ENCODE data around the gene SOX18.

SOX18 gene

GRCh38 chr20:64074184-64074789 lies 24.8 kb upstream of the SOX18 start:
- no peaks in the 10 kb centered on the region for H3K27me3 ChIP-seq (replicated peaks in 2 of 5; ENCODE audit: control insufficient read depth in 4 of 5, insufficient read depth in 5 of 5, low read length in 4 of 5)
- no peak for DNase-seq
- 95% methylated on average over 25 of the region's 28 CpGs for WGBS (ENCODE audit: insufficient coverage)
- H3K4me1 ChIP-seq (ENCODE audit: control extremely low read depth in 1 of 4, control insufficient read depth in 4 of 4, insufficient read depth in 4 of 4, low read length in 3 of 4): peaks cover 0 to 86% (median 69%) of the 10 kb centered on the region in 4 experiments
- H3K9me3 ChIP-seq (ENCODE audit: control extremely low read depth in 1 of 5, control insufficient read depth in 4 of 5, insufficient read depth in 2 of 5, low read depth in 1 of 5, low read length in 4 of 5): no peaks in the 10 kb centered on the region
- ChIA-PET CTCF (interaction anchor here (2.5 to 19.6 kb wide), 3 partner anchors 9 to 44 kb away, joined by 7 to 178 read pairs (median 10); no protein-coding TSS in a partner anchor), POLR2A (no interaction called here)
- H3K27ac ChIP-seq (ENCODE audit: insufficient read depth in 1 of 2, low read depth in 1 of 2, low read length in 2 of 2, poor library complexity in 1 of 2, severe bottlenecking in 2 of 2): no peak overlapping the region
- H3K4me3 ChIP-seq (ENCODE audit: control insufficient read depth in 1 of 7, extremely low read depth in 1 of 7, insufficient read depth in 4 of 7, low read depth in 2 of 7, low read length in 6 of 7): no peak overlapping the region
- H3K36me3 ChIP-seq (ENCODE audit: control insufficient read depth in 4 of 4, insufficient read depth in 4 of 4, low read length in 3 of 4): peaks cover 0 to 53% (median 28%) of the 10 kb centered on the region in 4 experiments

- DNase-seq: no peak
- no peak overlapping the region for H3K4me3 ChIP-seq (ENCODE audit: control insufficient read depth in 1 of 7, extremely low read depth in 1 of 7, insufficient read depth in 4 of 7, low read depth in 2 of 7, low read length in 6 of 7)
- ChIA-PET CTCF (interaction anchor here (1.0 to 19.6 kb wide), 6 partner anchors 8 to 45 kb away, joined by 3 to 178 read pairs (median 6); no protein-coding TSS in a partner anchor), POLR2A (no interaction called here)
- WGBS (ENCODE audit: insufficient coverage): 94% methylated on average over 36 of the region's 37 CpGs
- no peak overlapping the region for H3K27ac ChIP-seq (ENCODE audit: insufficient read depth in 1 of 2, low read depth in 1 of 2, low read length in 2 of 2, poor library complexity in 1 of 2, severe bottlenecking in 2 of 2)
- H3K36me3 ChIP-seq (ENCODE audit: control insufficient read depth in 4 of 4, insufficient read depth in 4 of 4, low read length in 3 of 4): peaks cover 0 to 53% (median 28%) of the 10 kb centered on the region in 4 experiments
- peaks cover 0 to 86% (median 72%) of the 10 kb centered on the region in 4 experiments for H3K4me1 ChIP-seq (ENCODE audit: control extremely low read depth in 1 of 4, control insufficient read depth in 4 of 4, insufficient read depth in 4 of 4, low read length in 3 of 4)
- no peaks in the 10 kb centered on the region for H3K27me3 ChIP-seq (replicated peaks in 2 of 5; ENCODE audit: control insufficient read depth in 4 of 5, insufficient read depth in 5 of 5, low read length in 4 of 5)
- H3K9me3 ChIP-seq (ENCODE audit: control extremely low read depth in 1 of 5, control insufficient read depth in 4 of 5, insufficient read depth in 2 of 5, low read depth in 1 of 5, low read length in 4 of 5): no peaks in the 10 kb centered on the region
Measured at GRCh38 chr20:64073476-64074183, 24.2 kb upstream of the SOX18 start.

DNA sequence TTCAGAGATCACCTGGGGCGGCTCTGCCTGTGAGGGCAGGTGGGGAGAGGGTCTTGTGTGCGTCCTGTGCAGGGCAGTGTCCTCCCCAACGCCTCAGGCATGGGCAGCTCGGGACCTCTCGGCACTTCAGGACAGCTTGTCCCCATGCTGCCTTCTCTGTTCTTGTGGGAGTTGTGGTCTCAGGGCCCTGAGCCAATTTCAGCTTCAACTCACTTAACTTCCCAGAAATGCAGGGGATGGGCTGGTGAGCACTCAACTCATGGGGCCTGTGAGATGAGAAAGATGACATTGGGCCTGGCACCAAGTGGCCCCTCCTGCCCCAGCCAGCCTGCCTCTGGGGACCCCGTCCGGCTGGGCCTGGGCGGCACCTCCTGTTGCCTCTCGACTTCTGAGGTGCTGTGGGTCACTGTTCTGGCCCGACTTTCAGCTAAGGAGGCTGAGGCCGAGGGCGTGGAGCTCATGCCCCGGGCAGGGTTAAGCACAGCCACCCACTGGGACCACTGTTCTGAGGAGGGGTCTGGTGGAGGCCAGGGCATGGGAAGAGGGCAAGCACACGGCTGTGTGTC lies 23.1 kb upstream of the SOX18 start:
- CTCF ChIA-PET: interaction anchor here (0.7 to 19.6 kb wide), 11 partner anchors 9 to 46 kb away, joined by 3 to 178 read pairs (median 4); partner anchors contain the start of gene SOX18
- Histone ChIP-seq H3K36me3 (ENCODE audit: control insufficient read depth in 4 of 4, insufficient read depth in 4 of 4, low read length in 3 of 4) (peaks cover 0 to 53% (median 28%) of the 10 kb centered on the region in 4 experiments), H3K4me1 (ENCODE audit: control extremely low read depth in 1 of 4, control insufficient read depth in 4 of 4, insufficient read depth in 4 of 4, low read length in 3 of 4) (peaks cover 0 to 85% (median 72%) of the 10 kb centered on the region in 4 experiments), H3K27me3 (replicated peaks in 2 of 5; ENCODE audit: control insufficient read depth in 4 of 5, insufficient read depth in 5 of 5, low read length in 4 of 5) (no peaks in the 10 kb centered on the region), H3K27ac (ENCODE audit: insufficient read depth in 1 of 2, low read depth in 1 of 2, low read length in 2 of 2, poor library complexity in 1 of 2, severe bottlenecking in 2 of 2) (no peak overlapping the region), H3K9me3 (ENCODE audit: control extremely low read depth in 1 of 5, control insufficient read depth in 4 of 5, insufficient read depth in 2 of 5, low read depth in 1 of 5, low read length in 4 of 5) (no peaks in the 10 kb centered on the region), H3K4me3 (ENCODE audit: control insufficient read depth in 1 of 7, extremely low read depth in 1 of 7, insufficient read depth in 4 of 7, low read depth in 2 of 7, low read length in 6 of 7) (peak overlapping the region in 1 of 7 experiments; percentile 23)
- WGBS (ENCODE audit: insufficient coverage): 74% methylated on average over 12 of the region's 14 CpGs
- POLR2A ChIA-PET: interaction anchor here (0.6 kb wide), 1 partner anchor 47 kb away, joined by 3 read pairs; no protein-coding TSS in a partner anchor
- no peak for DNase-seq

GRCh38 chr20:64071341-64072332 lies 22.2 kb upstream of the SOX18 start:
- ChIA-PET CTCF (interaction anchor here (0.6 to 19.6 kb wide), 11 partner anchors 8 to 47 kb away, joined by 3 to 178 read pairs (median 4); partner anchors contain the start of genes LKAAEAR1 and SOX18), POLR2A (no interaction called here)
- H3K4me3 ChIP-seq (ENCODE audit: control insufficient read depth in 1 of 7, extremely low read depth in 1 of 7, insufficient read depth in 4 of 7, low read depth in 2 of 7, low read length in 6 of 7): no peak overlapping the region
- no peaks in the 10 kb centered on the region for H3K9me3 ChIP-seq (ENCODE audit: control extremely low read depth in 1 of 5, control insufficient read depth in 4 of 5, insufficient read depth in 2 of 5, low read depth in 1 of 5, low read length in 4 of 5)
- H3K36me3 ChIP-seq (ENCODE audit: control insufficient read depth in 4 of 4, insufficient read depth in 4 of 4, low read length in 3 of 4): peaks cover 0 to 53% (median 28%) of the 10 kb centered on the region in 4 experiments
- H3K4me1 ChIP-seq (ENCODE audit: control extremely low read depth in 1 of 4, control insufficient read depth in 4 of 4, insufficient read depth in 4 of 4, low read length in 3 of 4): peaks cover 0 to 84% (median 72%) of the 10 kb centered on the region in 4 experiments
- no peak for DNase-seq
- no peaks in the 10 kb centered on the region for H3K27me3 ChIP-seq (replicated peaks in 2 of 5; ENCODE audit: control insufficient read depth in 4 of 5, insufficient read depth in 5 of 5, low read length in 4 of 5)
- no peak overlapping the region for H3K27ac ChIP-seq (ENCODE audit: insufficient read depth in 1 of 2, low read depth in 1 of 2, low read length in 2 of 2, poor library complexity in 1 of 2, severe bottlenecking in 2 of 2)
- WGBS (ENCODE audit: insufficient coverage): 96% methylated on average over 26 of the region's 30 CpGs

- Histone ChIP-seq H3K4me1 (ENCODE audit: control extremely low read depth in 1 of 4, control insufficient read depth in 4 of 4, insufficient read depth in 4 of 4, low read length in 3 of 4) (peaks cover 2 to 84% (median 73%) of the 10 kb centered on the region in 4 experiments), H3K36me3 (ENCODE audit: control insufficient read depth in 4 of 4, insufficient read depth in 4 of 4, low read length in 3 of 4) (peaks cover 0 to 43% (median 26%) of the 10 kb centered on the region in 4 experiments), H3K27ac (ENCODE audit: insufficient read depth in 1 of 2, low read depth in 1 of 2, low read length in 2 of 2, poor library complexity in 1 of 2, severe bottlenecking in 2 of 2) (no peak overlapping the region), H3K9me3 (ENCODE audit: control extremely low read depth in 1 of 5, control insufficient read depth in 4 of 5, insufficient read depth in 2 of 5, low read depth in 1 of 5, low read length in 4 of 5) (no peaks in the 10 kb centered on the region), H3K27me3 (replicated peaks in 2 of 5; ENCODE audit: control insufficient read depth in 4 of 5, insufficient read depth in 5 of 5, low read length in 4 of 5) (no peaks in the 10 kb centered on the region), H3K4me3 (ENCODE audit: control insufficient read depth in 1 of 7, extremely low read depth in 1 of 7, insufficient read depth in 4 of 7, low read depth in 2 of 7, low read length in 6 of 7) (no peak overlapping the region)
- CTCF ChIA-PET: interaction anchor here (1.3 to 19.6 kb wide), 7 partner anchors 10 to 48 kb away, joined by 3 to 178 read pairs (median 12); partner anchors contain the start of genes C20orf204, OPRL1, RGS19 and SOX18
- POLR2A ChIA-PET: interaction anchor here (1.2 to 1.3 kb wide), 2 partner anchors 8 to 10 kb away, joined by 3 to 5 read pairs; partner anchors contain the start of genes OPRL1 and RGS19
- 96% methylated on average over 27 of the region's 31 CpGs for WGBS (ENCODE audit: insufficient coverage)
- DNase-seq: no peak
Measured at GRCh38 chr20:64070244-64070993, 21.0 kb upstream of the SOX18 start.

Data from common myeloid progenitor, CD34-positive (primary cell).